ENCODE measurements around the gene GNAI2. TPM values are rescaled to one million over a fixed set of nuclear protein-coding genes. Genes with fewer than 3 reads are reported as not detected.

Gene GNAI2
- polyA plus RNA-seq, 3 donors = 914 to 1,492 (median 1,165) TPM

GRCh38 chr3:50230794-50231125, 5.2 kb upstream of the GNAI2 start:
- Mint-ChIP-seq H3K27ac (peak overlapping the region; percentile 81 to 95 (median 93)), H3K27me3 (ENCODE audit: low read depth in 3 of 3) (peaks cover 7 to 12% (median 10%) of the 10 kb centered on the region in 3 donors), H3K9me3 (peaks cover 0 to 2% (median 0%) of the 10 kb centered on the region in 7 donors), H3K4me1 (peaks cover 89% of the 10 kb centered on the region), H3K4me3 (peak overlapping the region; percentile 51 to 78), H3K36me3 (no peaks in the 10 kb centered on the region)
- 40% methylated on average over 2 of the region's 4 CpGs for WGBS (ENCODE audit: insufficient coverage)
- intact Hi-C loops (cut with micrococcal nuclease) = loop anchor here in 1 of 2 donors (1.0 kb wide), 1 partner anchor 14 kb away; no protein-coding TSS in a partner anchor
- Histone ChIP-seq H4K20me1 (ENCODE audit: insufficient read depth, low read length) (no peaks in the 10 kb centered on the region), H3K27ac (ENCODE audit: low read depth in 1 of 2, low read length in 2 of 2) (peak overlapping the region; percentile 55 to 88), H3K27me3 (ENCODE audit: control insufficient read depth in 2 of 2, insufficient read depth in 2 of 2, low read length in 2 of 2) (peaks cover 0 to 3% of the 10 kb centered on the region in 2 donors), H3K9me3 (replicated peaks in 1 of 2; ENCODE audit: control insufficient read depth in 1 of 2, insufficient read depth in 1 of 2, low read length in 2 of 2) (no peaks in the 10 kb centered on the region), H3K79me2 (ENCODE audit: insufficient read depth, low read length) (peaks cover 77% of the 10 kb centered on the region), H3K4me2 (replicated peaks; ENCODE audit: extremely low read depth, low read length, poor library complexity, severe bottlenecking) (peak overlapping the region; percentile 78), H3K36me3 (replicated peaks in 1 of 2; ENCODE audit: control insufficient read depth in 1 of 2, insufficient read depth in 2 of 2, low read length in 2 of 2) (no peaks in the 10 kb centered on the region), H3K9ac (ENCODE audit: insufficient read depth, low read length, poor library complexity, severe bottlenecking) (peak overlapping the region; percentile 44), H3K4me1 (ENCODE audit: control insufficient read depth in 1 of 2, insufficient read depth in 2 of 2, low read length in 2 of 2) (peaks cover 93 to 97% of the 10 kb centered on the region in 2 donors), H3K4me3 (replicated peaks in 1 of 3; ENCODE audit: low read depth in 2 of 3, low read length in 3 of 3) (peak overlapping the region in 2 of 3 experiments; percentile 12 to 71), H2AFZ (ENCODE audit: insufficient read depth, low read depth, low read length, poor library complexity, severe bottlenecking) (no peak overlapping the region)
- DNase-seq = peak in 1 of 3 donors; percentile 43
- no peak for TF ChIP-seq CTCF (IDR thresholded peaks at IDR 0.05)

DNA sequence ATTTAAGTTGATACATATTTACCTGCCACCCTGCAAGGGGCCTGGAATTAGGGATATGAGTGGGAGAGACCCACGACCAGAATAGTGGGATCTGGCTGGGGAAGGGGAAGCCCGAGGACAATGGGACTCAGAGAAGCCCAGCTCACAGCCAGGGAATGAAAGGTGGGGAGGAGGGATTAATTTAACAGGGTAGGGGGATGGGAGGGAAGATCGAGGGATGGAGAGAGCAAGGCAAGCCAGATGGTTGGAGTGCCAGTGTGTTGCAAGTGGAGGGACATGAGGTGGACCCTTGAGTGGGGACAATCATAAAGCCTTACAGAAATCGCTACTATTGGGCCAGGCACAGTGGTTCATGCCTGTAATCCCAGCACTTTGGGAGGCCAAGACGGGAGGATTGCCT, 4.4 kb upstream of the GNAI2 start:
- H3K9me3 Mint-ChIP-seq = no peaks in the 10 kb centered on the region
- peaks cover 84% of the 10 kb centered on the region for H3K79me2 ChIP-seq (ENCODE audit: insufficient read depth, low read length)
- peaks cover 85 to 90% of the 10 kb centered on the region in 2 donors for H3K4me1 ChIP-seq (ENCODE audit: control insufficient read depth in 1 of 2, insufficient read depth in 2 of 2, low read length in 2 of 2)
- H3K4me3 ChIP-seq (replicated peaks in 1 of 3; ENCODE audit: low read depth in 2 of 3, low read length in 3 of 3) = peak overlapping the region in 1 of 3 experiments; percentile 71
- intact Hi-C loops (cut with micrococcal nuclease) = loop anchor here in 1 of 2 donors (1.0 kb wide), 1 partner anchor 13 kb away; no protein-coding TSS in a partner anchor
- no peak overlapping the region for H3K4me3 Mint-ChIP-seq
- H3K4me1 Mint-ChIP-seq = peaks cover 81% of the 10 kb centered on the region
- no peak overlapping the region for H2AFZ ChIP-seq (ENCODE audit: insufficient read depth, low read depth, low read length, poor library complexity, severe bottlenecking)
- peaks cover 0 to 3% of the 10 kb centered on the region in 2 donors for H3K36me3 Mint-ChIP-seq
- no peak for TF ChIP-seq CTCF (IDR thresholded peaks at IDR 0.05)
- no peak overlapping the region for H3K27ac ChIP-seq (ENCODE audit: low read depth in 1 of 2, low read length in 2 of 2)
- WGBS (ENCODE audit: insufficient coverage) = 100% methylated on average over 5 of the region's 5 CpGs
- H3K4me2 ChIP-seq (replicated peaks; ENCODE audit: extremely low read depth, low read length, poor library complexity, severe bottlenecking) = peak overlapping the region; percentile 78
- no peak for DNase-seq
- H3K36me3 ChIP-seq (replicated peaks in 1 of 2; ENCODE audit: control insufficient read depth in 1 of 2, insufficient read depth in 2 of 2, low read length in 2 of 2) = no peaks in the 10 kb centered on the region
- peak overlapping the region in 2 of 7 donors; percentile 42 to 95 for H3K27ac Mint-ChIP-seq
- peaks cover 3 to 5% (median 3%) of the 10 kb centered on the region in 3 donors for H3K27me3 Mint-ChIP-seq (ENCODE audit: low read depth in 3 of 3)
- H3K9ac ChIP-seq (ENCODE audit: insufficient read depth, low read length, poor library complexity, severe bottlenecking) = no peak overlapping the region
- no peaks in the 10 kb centered on the region for H3K9me3 ChIP-seq (replicated peaks in 1 of 2; ENCODE audit: control insufficient read depth in 1 of 2, insufficient read depth in 1 of 2, low read length in 2 of 2)
- peaks cover 5% of the 10 kb centered on the region for H4K20me1 ChIP-seq (ENCODE audit: insufficient read depth, low read length)
- H3K27me3 ChIP-seq (ENCODE audit: control insufficient read depth in 2 of 2, insufficient read depth in 2 of 2, low read length in 2 of 2) = no peaks in the 10 kb centered on the region
